ENCODE results near the gene PDHX. TPM values are rescaled to one million over a fixed set of nuclear protein-coding genes. Genes with fewer than 3 reads are reported as not detected.
A peak's percentile ranks its signal among the peaks of the same experiment; 100 is the strongest.

Gene PDHX
- total RNA-seq, 1 experiment from 2014 or later: 99.9 TPM

DNA sequence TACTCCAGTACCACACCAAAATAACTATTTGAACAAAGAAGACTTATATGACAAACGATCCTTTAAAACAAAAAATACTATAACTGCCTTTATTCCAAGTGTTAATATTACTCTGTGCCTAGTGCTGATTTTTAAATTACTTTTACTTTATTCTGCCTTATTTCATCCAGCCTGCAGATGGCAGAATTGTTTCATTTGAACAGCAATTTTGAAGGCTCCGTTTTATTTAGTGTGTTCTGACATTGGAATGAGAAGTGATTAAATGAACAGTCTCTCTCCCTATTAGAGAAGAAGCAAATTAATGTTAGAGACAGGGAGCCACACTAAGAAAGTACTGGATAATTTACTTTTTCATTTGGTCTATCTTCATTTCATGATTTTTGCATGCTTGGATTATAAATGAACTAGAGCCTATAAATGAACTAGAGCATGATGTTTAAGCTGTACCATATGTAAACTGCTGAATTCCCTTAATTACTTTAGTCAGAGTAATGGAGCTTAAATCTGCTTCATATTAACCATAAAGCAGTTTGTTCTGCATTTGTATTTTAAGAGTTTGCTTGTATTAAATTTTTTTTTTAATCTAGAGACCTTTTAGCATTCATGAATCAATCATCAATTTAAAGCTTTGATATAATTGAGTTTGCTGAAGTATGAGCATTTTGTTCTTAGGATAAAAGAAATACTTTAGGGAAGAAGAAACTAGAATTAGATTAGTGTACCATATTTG lies 9.8 kb downstream of the PDHX start:
- peak; percentile 89 for DNase-seq (ENCODE audit: low spot score)
- Histone ChIP-seq H3K4me1 (ENCODE audit: insufficient read depth, low read length, poor library complexity, severe bottlenecking) (peaks cover 25% of the 10 kb centered on the region), H3K27ac (ENCODE audit: low read depth, low read length, poor library complexity, severe bottlenecking) (no peak overlapping the region), H3K36me3 (ENCODE audit: insufficient read depth, low read length, poor library complexity, severe bottlenecking) (peaks cover 2% of the 10 kb centered on the region), H3K27me3 (replicated peaks; ENCODE audit: insufficient read depth, low read depth, low read length, poor library complexity) (no peaks in the 10 kb centered on the region), H3K4me3 (ENCODE audit: low read depth, low read length, poor library complexity, severe bottlenecking) (no peak overlapping the region), H3K9me3 (ENCODE audit: low read depth, low read length, poor library complexity, severe bottlenecking) (no peaks in the 10 kb centered on the region)
- TF ChIP-seq EZH2 (IDR thresholded peaks at IDR 0.05; ENCODE audit: borderline replicate concordance, low read depth, low read length, poor library complexity, severe bottlenecking): no peak
- TF ChIP-seq CTCF (conservative IDR thresholded peaks at IDR 0.05; ENCODE audit: low read depth, low read length): peak; percentile 98
- ChIA-PET POLR2A (ENCODE audit: low non-redundant PET) (no interaction called here), CTCF (interaction anchor here (0.6 to 3.6 kb wide), 6 partner anchors 11 to 466 kb away, joined by 3 to 18 read pairs (median 4); no protein-coding TSS in a partner anchor)
- BruUV-seq (replicated peaks): no TSS peak
- intact Hi-C loops (cut with micrococcal nuclease; ENCODE audit: unreplicated experiment): loop anchor here (1.0 to 10.0 kb wide), 5 partner anchors 312 to 1339 kb away; no protein-coding TSS in a partner anchor

DNA sequence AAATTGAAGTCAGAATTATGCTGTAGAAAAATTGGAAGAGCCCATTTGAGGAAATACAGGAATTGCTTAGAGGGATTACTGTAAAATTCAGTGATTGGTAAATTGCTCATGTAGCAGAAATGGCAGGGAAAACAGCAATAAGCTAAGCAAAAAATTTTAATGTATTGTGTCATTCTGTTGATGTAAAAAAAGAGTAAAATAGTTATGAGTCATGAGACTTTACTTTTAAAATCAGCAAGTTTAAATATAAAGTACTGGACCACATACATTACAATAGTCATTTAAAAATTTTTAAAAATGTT lies 10.4 kb downstream of the PDHX start:
- H3K36me3 ChIP-seq (ENCODE audit: insufficient read depth, low read length, poor library complexity, severe bottlenecking): peaks cover 7% of the 10 kb centered on the region
- no peak overlapping the region for H3K27ac ChIP-seq (ENCODE audit: low read depth, low read length, poor library complexity, severe bottlenecking)
- ChIA-PET POLR2A (ENCODE audit: low non-redundant PET) (no interaction called here), CTCF (interaction anchor here (0.6 to 3.6 kb wide), 6 partner anchors 11 to 465 kb away, joined by 3 to 18 read pairs (median 4); no protein-coding TSS in a partner anchor)
- H3K4me1 ChIP-seq (ENCODE audit: insufficient read depth, low read length, poor library complexity, severe bottlenecking): peaks cover 25% of the 10 kb centered on the region
- BruUV-seq (replicated peaks): no TSS peak
- no peak for DNase-seq (ENCODE audit: low spot score)
- intact Hi-C loops (cut with micrococcal nuclease; ENCODE audit: unreplicated experiment): loop anchor here (1.0 to 10.0 kb wide), 5 partner anchors 312 to 1338 kb away; no protein-coding TSS in a partner anchor
- no peaks in the 10 kb centered on the region for H3K9me3 ChIP-seq (ENCODE audit: low read depth, low read length, poor library complexity, severe bottlenecking)
- TF ChIP-seq CTCF (conservative IDR thresholded peaks at IDR 0.05; ENCODE audit: low read depth, low read length): no peak
- TF ChIP-seq EZH2 (IDR thresholded peaks at IDR 0.05; ENCODE audit: borderline replicate concordance, low read depth, low read length, poor library complexity, severe bottlenecking): no peak
- H3K27me3 ChIP-seq (replicated peaks; ENCODE audit: insufficient read depth, low read depth, low read length, poor library complexity): no peaks in the 10 kb centered on the region
- no peak overlapping the region for H3K4me3 ChIP-seq (ENCODE audit: low read depth, low read length, poor library complexity, severe bottlenecking)

DNA sequence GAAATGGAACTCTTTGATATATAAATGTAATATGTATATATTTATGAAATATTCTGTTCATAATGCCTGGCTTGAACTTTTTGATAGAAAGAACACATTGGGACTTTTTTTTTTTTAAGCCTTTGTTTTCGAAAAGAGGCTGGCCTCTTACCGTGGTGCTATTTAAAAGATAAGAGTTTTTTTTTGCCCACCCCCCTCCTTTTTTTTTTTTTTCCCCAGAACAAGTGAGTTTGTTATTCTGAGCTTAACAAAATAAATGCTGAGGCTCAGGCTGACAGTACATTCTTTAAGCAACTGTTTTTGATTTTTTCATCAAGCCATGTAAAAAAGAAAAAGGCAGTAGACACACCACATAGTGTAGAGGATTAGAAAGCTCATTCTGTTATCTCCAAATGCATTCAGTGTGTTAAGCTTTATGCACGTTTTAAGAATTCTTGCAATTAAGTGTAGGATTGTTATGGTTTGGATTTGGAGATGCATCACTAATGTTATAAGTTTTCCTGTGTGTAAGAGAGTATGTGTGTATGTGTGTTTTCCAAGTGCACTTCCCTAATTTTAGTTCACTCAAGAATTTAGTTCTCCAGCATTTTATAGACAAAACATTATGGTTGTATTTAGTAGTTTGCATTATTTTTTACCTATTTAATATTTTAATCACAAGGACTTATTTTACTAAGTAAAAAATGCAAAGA lies 12.0 kb downstream of the PDHX start:
- POLR2A ChIA-PET (ENCODE audit: low non-redundant PET): interaction anchor here (0.8 kb wide), 1 partner anchor 1329 kb away, joined by 6 read pairs; no protein-coding TSS in a partner anchor
- peaks cover 25% of the 10 kb centered on the region for H3K4me1 ChIP-seq (ENCODE audit: insufficient read depth, low read length, poor library complexity, severe bottlenecking)
- no TSS peak for BruUV-seq (replicated peaks)

More for the DNA sequence above, 12.0 kb downstream of the PDHX start:
- H3K27me3 ChIP-seq (replicated peaks; ENCODE audit: insufficient read depth, low read depth, low read length, poor library complexity): no peaks in the 10 kb centered on the region
- intact Hi-C loops (cut with micrococcal nuclease; ENCODE audit: unreplicated experiment): loop anchor here (5.0 to 10.0 kb wide), 2 partner anchors 379 to 1336 kb away; no protein-coding TSS in a partner anchor
- CTCF ChIA-PET: interaction anchor here (0.6 to 1.3 kb wide), 2 partner anchors 463 to 483 kb away, joined by 3 to 6 read pairs; no protein-coding TSS in a partner anchor
- H3K36me3 ChIP-seq (ENCODE audit: insufficient read depth, low read length, poor library complexity, severe bottlenecking): peaks cover 11% of the 10 kb centered on the region
- TF ChIP-seq CTCF (conservative IDR thresholded peaks at IDR 0.05; ENCODE audit: low read depth, low read length): no peak
- TF ChIP-seq EZH2 (IDR thresholded peaks at IDR 0.05; ENCODE audit: borderline replicate concordance, low read depth, low read length, poor library complexity, severe bottlenecking): no peak
- no peak for DNase-seq (ENCODE audit: low spot score)
- H3K9me3 ChIP-seq (ENCODE audit: low read depth, low read length, poor library complexity, severe bottlenecking): no peaks in the 10 kb centered on the region
- H3K4me3 ChIP-seq (ENCODE audit: low read depth, low read length, poor library complexity, severe bottlenecking): no peak overlapping the region
- H3K27ac ChIP-seq (ENCODE audit: low read depth, low read length, poor library complexity, severe bottlenecking): no peak overlapping the region
